Measurements from ENCODE around the gene NAXD.

NAXD gene

DNA sequence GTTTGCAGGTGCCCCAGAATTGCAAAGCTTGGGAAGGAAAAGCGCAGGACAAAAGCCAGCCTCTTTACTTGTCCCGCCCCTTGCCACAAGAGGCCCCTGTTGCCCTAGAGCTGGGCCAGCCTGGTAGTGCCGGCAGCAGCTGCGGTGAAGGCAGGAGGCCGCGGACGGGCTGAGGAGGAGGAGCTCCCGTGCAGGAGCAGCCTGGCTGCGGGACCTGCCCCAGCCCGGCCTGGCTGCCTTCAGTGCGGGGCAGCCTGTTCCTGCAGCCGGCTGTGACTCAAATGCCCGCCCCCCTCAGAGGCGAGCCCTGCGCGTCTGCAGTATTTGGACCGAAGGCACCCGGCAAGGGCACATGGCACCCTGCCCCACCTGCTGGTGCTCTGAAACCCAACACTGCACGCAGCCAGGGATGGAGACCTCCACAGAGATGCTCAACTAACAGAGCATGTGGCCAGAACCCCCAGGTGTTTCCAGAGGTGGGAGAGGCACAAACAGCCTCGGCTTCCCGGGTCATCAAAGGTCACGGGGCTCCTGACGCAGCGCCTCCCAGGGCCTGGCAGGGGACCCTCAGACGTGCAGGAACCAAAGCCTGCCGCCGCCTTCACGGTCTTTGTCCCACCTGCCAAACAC is 29.7 kb downstream of the NAXD start:
- TF ChIP-seq EZH2phosphoT487 (IDR thresholded peaks at IDR 0.05; ENCODE audit: low read length): no peak
- TF ChIP-seq, protein P1, sequence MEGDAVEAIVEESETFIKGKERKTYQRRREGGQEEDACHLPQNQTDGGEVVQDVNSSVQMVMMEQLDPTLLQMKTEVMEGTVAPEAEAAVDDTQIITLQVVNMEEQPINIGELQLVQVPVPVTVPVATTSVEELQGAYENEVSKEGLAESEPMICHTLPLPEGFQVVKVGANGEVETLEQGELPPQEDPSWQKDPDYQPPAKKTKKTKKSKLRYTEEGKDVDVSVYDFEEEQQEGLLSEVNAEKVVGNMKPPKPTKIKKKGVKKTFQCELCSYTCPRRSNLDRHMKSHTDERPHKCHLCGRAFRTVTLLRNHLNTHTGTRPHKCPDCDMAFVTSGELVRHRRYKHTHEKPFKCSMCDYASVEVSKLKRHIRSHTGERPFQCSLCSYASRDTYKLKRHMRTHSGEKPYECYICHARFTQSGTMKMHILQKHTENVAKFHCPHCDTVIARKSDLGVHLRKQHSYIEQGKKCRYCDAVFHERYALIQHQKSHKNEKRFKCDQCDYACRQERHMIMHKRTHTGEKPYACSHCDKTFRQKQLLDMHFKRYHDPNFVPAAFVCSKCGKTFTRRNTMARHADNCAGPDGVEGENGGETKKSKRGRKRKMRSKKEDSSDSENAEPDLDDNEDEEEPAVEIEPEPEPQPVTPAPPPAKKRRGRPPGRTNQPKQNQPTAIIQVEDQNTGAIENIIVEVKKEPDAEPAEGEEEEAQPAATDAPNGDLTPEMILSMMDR (IDR thresholded peaks at IDR 0.05; ENCODE audit: low read length): 0 out of 2 replicates have a peak, but pooled peaks have one; percentile 17
- Histone ChIP-seq H3K4me2 (ENCODE audit: low read depth, low read length) (no peak overlapping the region), H3K27ac (ENCODE audit: low read length) (no peak overlapping the region)

GRCh38 chr13:110645750-110646149 is 30.4 kb downstream of the NAXD start:
- H4K20me1 ChIP-seq (ENCODE audit: insufficient read depth, low read length): no peaks in the 10 kb centered on the region
- H3K4me2 ChIP-seq (ENCODE audit: low read depth, low read length): no peak overlapping the region
- no peak for DNase-seq

More for the DNA sequence above, 29.7 kb downstream of the NAXD start:
- no peaks in the 10 kb centered on the region for H4K20me1 ChIP-seq (ENCODE audit: insufficient read depth, low read length)
- H3K36me3 ChIP-seq (replicated peaks; ENCODE audit: insufficient read depth, low read length): no peaks in the 10 kb centered on the region; the same call in 1 of the 2 replicates
- no peaks in the 10 kb centered on the region for H3K79me2 ChIP-seq (ENCODE audit: low read length)
- peak; percentile 27 for DNase-seq
- H3K4me3 ChIP-seq (ENCODE audit: low read length): no peak overlapping the region
- H3K9ac ChIP-seq (ENCODE audit: low read length): no peak overlapping the region
- no peaks in the 10 kb centered on the region for H3K4me1 ChIP-seq (ENCODE audit: low read length)
- H3K9me3 ChIP-seq (replicated peaks; ENCODE audit: insufficient read depth, low read length): no peaks in the 10 kb centered on the region
- no peaks in the 10 kb centered on the region for H3K9me2 ChIP-seq (replicated peaks; ENCODE audit: insufficient read depth, low read length)
- H3K27me3 ChIP-seq (replicated peaks; ENCODE audit: insufficient read depth, low read length): no peaks in the 10 kb centered on the region
- no peaks in the 10 kb centered on the region for H3F3A ChIP-seq (ENCODE audit: insufficient read depth, low read length)
- no peak overlapping the region for H2AFZ ChIP-seq (ENCODE audit: low read length)

DNA sequence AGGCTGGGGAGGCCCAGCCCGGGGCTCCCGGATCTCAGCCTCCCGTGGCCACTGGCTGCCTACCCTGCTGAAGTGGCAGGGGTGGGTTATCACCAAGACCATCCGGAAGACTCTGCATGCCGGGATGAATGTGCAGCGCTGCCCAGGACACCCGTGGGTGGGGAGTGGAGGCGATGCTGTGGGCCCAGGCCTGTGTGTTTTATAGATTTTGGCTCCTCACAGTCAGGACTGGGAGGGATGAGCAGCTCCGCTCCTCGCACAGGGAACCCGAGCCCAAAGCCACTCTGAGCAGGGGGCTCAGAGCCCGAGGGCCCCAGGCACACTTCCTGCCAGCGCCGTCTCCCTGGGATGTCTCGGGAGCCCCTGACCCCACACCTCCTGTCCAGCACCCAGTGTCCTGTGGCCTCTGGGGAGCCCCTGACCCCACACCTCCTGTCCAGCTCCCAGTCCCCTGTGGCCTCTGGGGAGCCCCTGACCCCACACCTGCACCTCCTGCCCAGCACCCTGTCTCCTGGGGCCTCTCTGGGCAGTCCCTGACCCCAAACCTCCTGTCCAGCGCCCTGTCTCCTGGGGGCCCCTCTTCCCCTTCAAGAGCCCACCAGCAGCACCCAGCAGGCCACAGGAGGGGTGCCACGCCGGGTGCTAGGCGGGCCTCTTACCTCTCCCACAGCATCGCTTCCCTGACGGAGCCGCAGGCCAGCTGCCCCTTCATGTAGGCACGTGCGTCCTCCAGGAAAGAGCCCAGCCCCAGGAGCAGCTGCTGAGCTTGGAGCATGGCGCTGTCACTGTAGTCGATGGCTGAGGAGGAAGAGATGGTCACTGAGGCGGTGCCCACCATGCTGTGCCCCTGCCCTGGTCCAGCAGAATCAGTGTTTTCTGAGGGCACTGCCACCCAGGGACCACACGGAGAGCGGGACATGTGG is 31.4 kb downstream of the NAXD start:
- Histone ChIP-seq H3K9ac (ENCODE audit: low read length) (no peak overlapping the region), H3K4me1 (ENCODE audit: low read length) (no peaks in the 10 kb centered on the region), H3K27ac (ENCODE audit: low read length) (no peak overlapping the region), H2AFZ (ENCODE audit: low read length) (no peak overlapping the region), H4K20me1 (ENCODE audit: insufficient read depth, low read length) (no peaks in the 10 kb centered on the region), H3F3A (ENCODE audit: insufficient read depth, low read length) (no peaks in the 10 kb centered on the region), H3K4me3 (ENCODE audit: low read length) (no peak overlapping the region), H3K9me3 (replicated peaks; ENCODE audit: insufficient read depth, low read length) (no peaks in the 10 kb centered on the region), H3K36me3 (replicated peaks; ENCODE audit: insufficient read depth, low read length) (no peaks in the 10 kb centered on the region; the same call in 1 of the 2 replicates), H3K27me3 (replicated peaks; ENCODE audit: insufficient read depth, low read length) (no peaks in the 10 kb centered on the region), H3K9me2 (replicated peaks; ENCODE audit: insufficient read depth, low read length) (no peaks in the 10 kb centered on the region), H3K4me2 (ENCODE audit: low read depth, low read length) (no peak overlapping the region), H3K79me2 (ENCODE audit: low read length) (no peaks in the 10 kb centered on the region)
- TF ChIP-seq EZH2phosphoT487 (IDR thresholded peaks at IDR 0.05; ENCODE audit: low read length) (no peak), EZH2 (optimal IDR thresholded peaks at IDR 0.05; ENCODE audit: low read depth, low read length) (no peak)
- TF ChIP-seq, protein P1 (IDR thresholded peaks at IDR 0.05; ENCODE audit: low read length): no peak
- DNase-seq: no peak

More at GRCh38 chr13:110645750-110646149, 30.4 kb downstream of the NAXD start:
- Histone ChIP-seq H3K79me2 (ENCODE audit: low read length) (no peaks in the 10 kb centered on the region), H2AFZ (ENCODE audit: low read length) (no peak overlapping the region), H3F3A (ENCODE audit: insufficient read depth, low read length) (no peaks in the 10 kb centered on the region), H3K9me3 (replicated peaks; ENCODE audit: insufficient read depth, low read length) (no peaks in the 10 kb centered on the region), H3K36me3 (replicated peaks; ENCODE audit: insufficient read depth, low read length) (no peaks in the 10 kb centered on the region; the same call in 1 of the 2 replicates), H3K4me3 (ENCODE audit: low read length) (no peak overlapping the region), H3K9ac (ENCODE audit: low read length) (no peak overlapping the region), H3K4me1 (ENCODE audit: low read length) (no peaks in the 10 kb centered on the region), H3K27ac (ENCODE audit: low read length) (no peak overlapping the region), H3K9me2 (replicated peaks; ENCODE audit: insufficient read depth, low read length) (no peaks in the 10 kb centered on the region), H3K27me3 (replicated peaks; ENCODE audit: insufficient read depth, low read length) (no peaks in the 10 kb centered on the region)
- no peak for TF ChIP-seq EZH2 (optimal IDR thresholded peaks at IDR 0.05; ENCODE audit: low read depth, low read length)
- no peak for TF ChIP-seq EZH2phosphoT487 (IDR thresholded peaks at IDR 0.05; ENCODE audit: low read length)
- TF ChIP-seq, protein P1 (IDR thresholded peaks at IDR 0.05; ENCODE audit: low read length): no peak
